T-helper 1 cell treated with Interleukin-12 subunit alpha and Interleukin-12 subunit beta and Interleukin-4 antibody, amounts not matched to agents 30 ng/mL and 1 ng/mL, for 36 hours (primary cell): ENCODE data around the gene CRKL. TPM values are rescaled to one million over a fixed set of nuclear protein-coding genes. Genes with fewer than 3 reads are reported as not detected.
"Not testable (repeated sequence)": the region's sequence is repeated elsewhere in the genome, so short reads cannot be mapped to it uniquely, and the experiment has no call there.

Experiments used
- intact Hi-C: fragments of 100-400 bp; cut with micrococcal nuclease; formaldehyde crosslinking; loops from one replicate; pipeline ENCODE4 v1.15.1; 2024
- total RNA-seq: library from RNA; stranded (reverse); gene quantifications from 2 replicates; pipeline ENCODE4 v1.2.3, GENCODE V29; 2022

Gene CRKL
- total RNA-seq, 1 donor from 2014 or later, result 72.6 TPM

DNA sequence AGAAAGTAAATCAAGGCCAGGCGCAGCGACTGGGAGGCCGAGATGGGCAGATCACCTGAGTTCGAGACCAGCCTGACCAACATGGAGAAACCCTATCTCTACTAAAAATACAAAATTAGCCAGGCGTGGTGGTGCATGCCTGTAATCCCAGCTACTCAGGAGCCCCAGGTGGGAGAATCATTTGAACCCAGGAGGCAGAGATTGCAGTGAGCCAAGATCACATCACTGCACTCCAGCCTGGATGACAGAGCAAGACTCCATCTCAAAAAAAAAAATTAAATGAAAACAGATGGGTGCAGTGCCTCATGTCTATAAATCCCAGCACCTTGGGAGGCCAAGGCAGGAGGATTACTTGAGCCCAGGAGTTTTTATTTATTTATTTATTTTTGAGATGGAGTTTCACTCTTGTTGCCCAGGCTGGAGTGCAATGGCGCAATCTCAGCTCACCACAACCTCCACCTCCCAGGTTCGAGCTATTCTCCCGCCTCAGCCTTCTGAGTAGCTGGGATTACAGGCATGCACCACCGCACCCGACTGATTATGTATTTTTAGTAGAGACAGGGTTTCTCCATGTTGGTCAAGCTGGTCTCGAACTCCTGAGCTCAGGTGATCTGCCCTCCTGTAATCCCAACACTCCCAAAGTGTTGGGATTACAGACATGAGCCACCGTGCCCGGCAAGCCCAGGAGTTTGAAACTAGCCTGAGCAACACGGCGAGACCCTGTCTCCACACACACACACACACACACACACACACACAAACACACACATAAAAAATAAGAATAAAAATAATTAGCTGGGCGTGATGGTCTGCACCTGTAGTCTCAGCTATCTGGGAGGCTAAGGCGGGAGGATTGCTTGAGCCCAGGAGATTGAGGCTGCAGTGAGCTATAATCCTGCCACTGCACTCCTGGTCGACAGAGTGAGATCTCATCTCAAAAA, 15.8 kb upstream of the CRKL start:
- intact Hi-C loops, result not testable (repeated sequence)

DNA sequence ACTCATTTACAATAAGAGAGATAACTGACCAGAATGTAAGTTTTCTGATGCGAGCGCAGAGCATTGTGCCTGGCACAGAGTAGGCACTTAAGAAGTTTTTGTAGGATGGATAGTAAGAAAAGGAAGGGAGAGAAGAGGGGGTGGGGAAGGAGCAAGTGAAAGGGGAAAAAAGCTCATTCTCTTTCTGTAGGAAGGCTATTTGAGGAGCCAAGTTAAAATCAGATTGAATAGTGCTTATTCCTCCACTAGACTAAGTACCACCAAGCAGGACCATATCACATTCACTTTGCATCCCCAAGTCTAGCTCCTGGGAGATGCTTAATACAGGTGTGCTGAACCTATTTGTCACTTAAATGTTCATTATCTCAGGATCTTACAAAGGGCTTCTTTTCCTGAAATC, 14.1 kb upstream of the CRKL start:
- intact Hi-C loops, result no loop called here

DNA sequence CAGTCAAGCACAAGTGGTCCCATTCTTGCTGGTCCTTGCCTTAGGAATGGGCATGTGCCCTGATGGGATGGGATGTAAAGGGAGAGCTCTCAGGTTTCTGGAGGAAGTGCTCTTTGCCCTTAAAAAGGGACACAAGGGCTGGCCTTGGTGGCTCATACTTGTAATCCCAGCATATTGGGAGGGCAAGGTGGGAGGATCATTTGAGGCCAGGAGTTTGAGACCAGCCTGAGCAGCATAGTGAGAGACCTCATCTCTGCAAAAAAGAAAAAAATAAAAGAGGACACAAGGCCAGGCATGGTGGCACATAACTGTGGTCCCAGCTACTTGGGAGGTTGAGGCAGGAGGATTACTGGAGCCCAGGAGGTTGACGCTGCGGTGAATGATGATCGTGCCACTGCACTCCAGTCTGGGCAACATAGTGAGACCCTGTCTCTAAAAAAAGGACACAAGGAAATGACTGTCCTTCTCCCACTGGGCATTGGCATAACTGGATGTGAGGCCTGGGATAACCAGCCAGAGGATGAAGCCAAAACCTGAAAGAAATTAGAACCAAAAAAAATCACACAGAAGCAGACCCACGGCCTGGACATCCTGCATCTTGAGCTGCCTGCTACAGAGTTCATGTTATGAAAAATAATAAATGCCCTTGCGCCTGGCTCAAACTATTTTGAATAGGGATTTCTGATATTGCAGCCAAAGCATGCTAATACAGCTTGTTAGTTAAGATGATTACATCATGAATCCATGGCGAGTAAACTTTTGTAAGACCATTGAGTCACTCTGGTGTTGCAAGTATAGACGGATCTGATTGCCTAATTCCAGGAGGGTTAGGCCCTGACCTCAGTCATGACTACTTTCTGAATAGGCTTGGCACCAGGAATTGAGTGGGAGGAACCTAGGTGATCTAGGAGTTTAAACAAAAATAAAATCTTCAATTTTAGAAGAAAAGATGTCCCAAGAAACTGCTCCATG, 12.9 kb upstream of the CRKL start:
- intact Hi-C loops, result no loop called here

DNA sequence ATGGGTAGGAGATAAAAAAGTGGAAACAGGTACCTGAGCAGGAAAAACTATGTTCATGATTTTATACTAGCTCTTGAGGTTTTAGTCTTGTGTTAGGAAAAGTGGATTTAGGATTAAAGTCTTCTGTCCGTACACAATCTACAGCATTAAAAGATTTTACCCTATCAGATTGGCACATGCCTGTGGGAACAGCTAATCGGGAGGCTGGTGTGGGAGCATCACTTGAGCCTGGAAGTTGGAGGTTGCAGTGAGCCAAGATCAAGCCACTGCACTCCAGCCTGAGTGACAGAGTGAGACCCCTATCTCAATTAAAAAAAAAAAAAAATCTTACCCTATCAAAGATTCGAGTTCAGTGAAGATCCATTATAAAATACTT, 12.2 kb upstream of the CRKL start:
- intact Hi-C loops, result no loop called here

GRCh38 chr22:20905415-20906386, 11.5 kb upstream of the CRKL start:
- intact Hi-C loops, result no loop called here

GRCh38 chr22:20906387-20906767, 10.8 kb upstream of the CRKL start:
- intact Hi-C loops, result no loop called here

DNA sequence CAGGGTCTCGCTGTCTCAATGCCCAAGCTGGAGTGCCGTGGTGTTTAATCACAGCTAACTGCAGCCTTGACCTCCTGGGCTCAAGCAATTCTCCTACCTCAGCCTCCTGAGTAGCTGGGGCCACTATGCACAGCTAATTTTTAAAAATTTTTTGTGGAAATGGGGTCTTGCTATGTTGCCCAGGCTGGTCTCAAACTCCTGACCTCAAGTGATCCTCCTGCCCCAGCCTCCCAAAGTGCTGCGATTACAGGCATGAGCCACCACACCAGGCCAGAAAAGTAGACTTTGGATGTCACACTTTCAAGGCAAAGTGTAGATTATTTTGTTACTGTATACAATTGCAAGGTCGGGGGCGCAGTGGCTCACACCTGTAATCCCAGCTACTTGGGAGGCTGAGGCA, 8.5 kb upstream of the CRKL start:
- intact Hi-C loops, result not testable (repeated sequence)

- intact Hi-C loops, result no loop called here
Measured at GRCh38 chr22:20909543-20910303, 7.5 kb upstream of the CRKL start.

DNA sequence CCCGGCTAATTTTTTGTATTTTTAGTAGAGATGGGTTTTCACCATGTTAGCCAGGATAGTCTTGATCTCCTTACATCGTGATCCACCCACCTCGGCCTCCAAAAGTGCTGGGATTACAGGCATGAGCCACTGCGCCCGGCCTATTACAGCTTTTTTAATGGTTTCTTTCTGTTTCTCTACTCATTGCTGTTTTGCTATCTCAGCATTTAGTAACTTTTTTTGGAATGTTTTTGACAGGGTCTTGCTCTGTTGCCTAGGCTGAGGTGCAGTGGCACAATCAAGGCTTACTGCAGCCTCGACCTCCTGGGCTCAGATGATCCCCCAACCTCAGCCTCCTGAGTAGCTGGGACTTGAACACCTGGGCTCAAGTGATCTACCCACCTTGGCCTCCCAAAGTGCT, 4.7 kb upstream of the CRKL start:
- intact Hi-C loops, result no loop called here

DNA sequence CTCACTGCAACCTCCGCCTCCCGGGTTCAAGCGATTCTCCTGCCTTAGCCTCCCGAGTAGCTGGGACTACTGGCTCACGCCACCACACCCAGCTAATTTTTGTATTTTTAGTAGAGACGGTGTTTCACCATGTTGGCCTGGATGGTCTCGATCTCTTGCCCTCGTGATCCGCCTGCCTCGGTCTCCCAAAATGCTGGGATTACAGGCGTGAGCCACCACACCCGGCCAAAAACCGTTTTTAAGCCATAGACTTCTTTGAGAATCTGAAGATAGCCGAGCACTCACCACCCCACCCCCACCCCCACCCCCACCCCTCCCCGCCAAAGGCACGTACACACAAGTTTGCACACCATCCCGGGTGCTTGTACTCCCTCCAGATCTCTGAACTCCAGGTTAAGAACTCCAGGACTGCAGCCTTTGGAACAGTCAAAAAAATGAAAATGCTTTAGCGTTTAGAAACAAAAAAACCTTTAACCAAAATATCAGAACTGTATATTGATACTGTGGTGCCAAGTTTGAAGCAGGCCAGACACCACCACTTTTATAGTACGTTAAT, 1.5 kb downstream of the CRKL start:
- intact Hi-C loops, result loop anchor here (5.0 kb wide), 1 partner anchor 411 kb away; the partner anchor contains the start of gene MED15

DNA sequence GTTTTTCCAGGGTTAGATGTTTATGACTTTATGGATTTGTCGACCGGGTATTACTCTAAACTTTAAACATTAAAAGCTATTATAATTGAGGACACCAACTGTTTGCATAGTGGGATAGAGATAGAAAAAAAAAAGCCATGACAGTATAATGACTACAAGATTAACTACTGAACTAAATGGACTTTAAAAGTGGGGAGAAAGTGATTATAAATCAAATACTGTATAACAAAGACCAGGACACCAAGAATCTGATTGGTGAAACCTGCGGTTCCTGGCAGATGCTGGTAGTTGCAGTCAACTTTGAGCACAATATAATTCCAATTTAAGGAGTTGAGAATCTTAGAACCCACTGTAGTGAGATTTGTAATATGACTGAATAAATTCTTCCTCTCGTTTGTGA, 2.5 kb downstream of the CRKL start:
- intact Hi-C loops, result loop anchor here (5.0 kb wide), 1 partner anchor 412 kb away; the partner anchor contains the start of gene MED15

- intact Hi-C loops, result no loop called here
Measured at GRCh38 chr22:20920881-20921203, 3.6 kb downstream of the CRKL start.

DNA sequence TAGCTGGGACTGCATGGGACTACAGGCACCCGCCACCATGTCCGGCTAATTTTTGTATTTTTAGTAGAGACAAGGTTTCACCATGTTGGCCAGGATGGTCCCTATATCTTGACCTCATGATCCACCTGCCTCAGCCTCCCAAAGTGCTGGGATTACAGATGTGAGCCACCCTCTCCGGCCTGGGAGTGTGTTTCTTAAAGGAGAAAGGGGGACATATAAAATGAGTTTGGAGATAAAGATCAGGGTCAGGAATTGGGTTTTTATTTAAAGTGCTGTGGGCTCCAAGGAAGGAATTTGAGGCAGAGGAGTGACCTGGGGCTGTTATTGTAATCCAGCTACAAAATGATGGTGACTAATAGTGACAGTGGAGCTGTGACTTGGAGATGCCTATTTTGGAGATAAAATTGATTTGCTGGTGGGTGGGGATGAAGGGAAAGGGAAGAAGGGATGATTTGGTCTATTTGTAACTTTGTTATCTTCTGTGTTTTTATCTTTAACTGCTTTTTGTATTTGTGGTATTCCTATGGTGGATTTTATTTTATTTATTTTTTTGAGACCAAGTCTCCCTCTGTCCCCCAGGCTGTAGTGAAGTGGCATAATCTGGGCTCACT, 5.0 kb downstream of the CRKL start:
- intact Hi-C loops, result no loop called here

GRCh38 chr22:20926243-20926642, 9.0 kb downstream of the CRKL start:
- intact Hi-C loops, result no loop called here

DNA sequence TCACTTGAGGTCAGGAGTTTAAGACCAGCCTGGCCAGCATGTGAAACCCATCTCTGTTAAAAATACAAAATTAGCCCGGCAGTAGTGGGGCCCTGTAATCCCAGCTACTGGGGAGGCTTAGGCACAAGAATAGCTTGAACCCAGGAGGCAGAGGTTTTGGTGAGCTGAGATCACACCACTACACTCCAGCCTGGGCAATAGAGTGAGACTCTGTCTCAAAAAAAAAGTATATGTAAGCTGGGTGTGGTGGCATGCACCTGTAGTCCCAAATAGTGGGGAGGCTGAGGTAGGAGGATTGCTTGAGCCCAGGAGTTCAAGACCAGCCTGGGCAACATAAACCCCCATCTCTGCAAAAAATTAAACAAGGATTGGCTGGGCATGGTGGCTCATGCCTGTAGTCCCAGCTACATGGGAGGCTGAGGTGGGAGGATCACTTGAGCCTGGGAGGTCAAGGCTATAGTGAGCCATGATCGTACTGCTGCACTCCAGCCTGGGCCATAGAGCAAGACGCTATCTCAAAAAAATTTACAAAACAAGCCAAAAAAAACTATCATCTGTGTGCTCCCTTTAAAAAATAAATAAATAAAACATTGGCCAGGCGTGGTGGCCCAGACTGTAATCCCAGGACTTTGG, 10.8 kb downstream of the CRKL start:
- intact Hi-C loops, result no loop called here

- intact Hi-C loops, result no loop called here
Measured at GRCh38 chr22:20928573-20928967, 11.4 kb downstream of the CRKL start.

DNA sequence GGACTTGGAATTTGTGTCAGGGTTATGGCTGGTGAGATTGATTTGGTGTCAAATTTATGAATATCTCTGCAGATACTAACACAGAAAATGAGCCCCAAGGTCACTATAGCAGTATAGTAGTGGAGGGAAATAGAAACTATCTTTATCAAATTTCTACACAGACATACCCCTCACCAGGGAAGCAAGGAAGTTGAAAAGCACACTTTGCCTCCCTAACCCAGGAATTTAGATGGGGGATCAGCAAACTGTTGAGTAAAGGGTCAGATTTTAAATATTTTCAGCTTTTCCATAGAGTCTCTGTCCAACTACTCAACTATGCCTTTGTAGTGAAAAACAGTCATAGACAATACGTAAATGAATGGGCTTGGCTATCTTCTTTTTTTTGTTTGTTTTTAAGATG, 12.8 kb downstream of the CRKL start:
- intact Hi-C loops, result no loop called here

GRCh38 chr22:20930435-20930834, 13.2 kb downstream of the CRKL start:
- intact Hi-C loops, result not testable (repeated sequence)

DNA sequence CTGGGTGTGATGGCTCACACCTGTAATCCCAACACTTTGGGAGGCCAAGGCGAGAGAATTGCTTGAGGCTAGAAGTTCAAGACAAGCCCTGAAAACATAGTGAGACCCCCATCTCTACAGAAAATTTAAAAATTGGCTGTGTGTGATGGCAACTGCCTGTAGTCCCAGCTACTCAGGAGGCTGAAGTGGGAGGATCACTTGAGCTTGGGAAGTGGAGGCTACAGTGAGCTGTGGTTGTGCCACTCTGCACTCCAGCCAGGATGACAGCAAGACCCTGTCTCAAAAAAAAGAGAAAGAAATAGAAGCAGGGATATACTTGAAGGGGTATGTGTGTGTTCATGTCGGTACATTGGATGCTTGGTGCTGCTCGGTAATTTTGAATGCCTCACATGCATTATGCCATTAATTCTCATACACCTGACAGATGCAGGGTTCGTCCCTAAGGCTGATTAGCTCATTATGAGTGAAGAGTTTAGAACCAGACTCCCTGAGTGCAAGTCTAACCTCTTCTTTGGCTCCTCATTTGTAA, 14.0 kb downstream of the CRKL start:
- intact Hi-C loops, result no loop called here
